SIG-M5 (cell line): Measurements from ENCODE around the gene VWF.

Experiments used
- DNase-seq: peaks from one replicate; lab custom pipeline; 2025; lab: John Stamatoyannopoulos, UW

Gene VWF

DNA sequence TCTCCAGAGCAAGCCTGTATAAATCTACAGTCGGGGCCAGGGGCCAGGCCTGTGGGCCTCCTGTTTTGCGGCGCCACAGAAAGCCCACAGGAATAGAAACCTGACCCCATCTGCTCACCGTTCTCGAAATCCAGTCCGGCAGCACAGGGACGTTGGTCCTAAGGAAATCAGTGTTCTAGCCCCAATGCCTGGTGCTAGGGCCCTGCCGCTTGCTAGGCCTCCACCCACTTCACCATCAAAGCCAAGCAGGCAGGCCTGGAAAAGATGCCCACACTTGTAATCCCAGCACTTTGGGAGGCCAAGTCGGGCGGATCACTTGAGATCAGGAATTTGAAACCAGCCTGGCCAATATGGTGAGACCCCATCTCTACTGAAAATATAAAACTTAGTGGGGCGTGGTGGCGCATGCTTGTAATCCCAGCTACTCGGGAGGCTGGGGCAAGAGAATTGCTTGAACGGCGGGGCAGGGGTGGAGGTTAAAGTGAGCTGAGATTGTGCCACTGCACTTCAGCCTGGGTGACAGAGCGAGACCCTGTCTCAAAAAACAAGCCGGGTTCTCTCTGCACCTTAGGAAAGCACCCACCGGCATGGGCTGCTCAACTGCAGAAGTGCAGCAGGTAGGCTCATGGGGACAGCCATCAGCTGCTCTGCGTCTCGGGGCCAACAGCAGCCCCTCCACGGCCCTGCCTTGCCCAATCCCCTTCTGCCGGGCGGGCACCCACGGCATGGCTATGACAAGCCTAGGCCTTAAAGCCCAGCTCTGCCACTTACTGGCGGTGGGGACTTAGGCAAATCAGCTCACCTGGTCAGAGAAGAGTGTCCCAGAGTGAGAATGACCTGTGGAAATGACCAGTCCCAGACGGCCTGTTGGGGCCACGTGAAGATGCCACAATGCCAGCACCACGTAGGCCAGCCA, 47.4 kb downstream of the VWF start:
- DNase-seq, result no peak

GRCh38 chr12:6076346-6076745, 48.1 kb downstream of the VWF start:
- no peak for DNase-seq

GRCh38 chr12:6074979-6075585, 49.4 kb downstream of the VWF start:
- DNase-seq, result no peak

DNA sequence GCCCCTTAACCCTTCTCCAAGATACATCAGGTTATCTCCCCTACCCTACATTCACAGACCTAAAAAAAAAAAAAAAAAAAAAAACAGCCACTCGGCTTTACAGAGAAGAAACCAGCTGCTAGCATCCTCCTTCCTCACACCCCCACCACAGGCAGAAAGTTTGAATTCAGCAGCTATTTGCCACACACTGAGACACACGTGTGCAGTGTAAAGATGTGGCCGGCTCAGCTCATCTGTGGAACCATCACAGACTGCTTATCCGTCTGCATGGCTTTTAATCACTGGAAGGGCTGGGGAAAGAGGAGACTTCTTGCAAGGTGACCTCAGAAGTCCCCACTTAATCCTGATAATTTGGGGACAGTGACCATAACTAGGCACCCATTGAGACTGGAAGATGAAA, 50.0 kb downstream of the VWF start:
- DNase-seq, result no peak

GRCh38 chr12:6073426-6073825, 51.0 kb downstream of the VWF start:
- no peak for DNase-seq

GRCh38 chr12:6072302-6072752, 52.1 kb downstream of the VWF start:
- DNase-seq, result no peak

DNA sequence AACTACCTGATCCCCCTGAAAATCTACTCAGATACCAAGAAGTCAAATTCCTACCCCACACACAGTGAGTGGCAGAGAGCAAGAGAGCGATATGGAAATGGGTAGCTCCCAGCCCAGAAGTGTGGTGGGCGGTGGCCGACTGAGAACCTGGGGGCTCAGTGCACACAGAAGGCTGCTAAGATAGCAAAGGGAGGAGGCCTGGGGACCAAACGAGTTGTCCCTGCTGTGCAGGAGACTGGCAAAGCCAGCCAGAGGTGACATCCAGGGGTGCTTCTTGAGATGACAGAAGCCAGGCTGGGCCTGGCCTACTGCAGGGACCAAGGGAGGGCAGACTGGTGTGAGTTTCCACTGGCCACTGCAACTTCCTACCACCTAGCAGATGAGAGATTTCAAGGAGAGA, 52.9 kb downstream of the VWF start:
- DNase-seq, result no peak

GRCh38 chr12:6070472-6071257, 53.8 kb downstream of the VWF start:
- DNase-seq, result no peak

DNA sequence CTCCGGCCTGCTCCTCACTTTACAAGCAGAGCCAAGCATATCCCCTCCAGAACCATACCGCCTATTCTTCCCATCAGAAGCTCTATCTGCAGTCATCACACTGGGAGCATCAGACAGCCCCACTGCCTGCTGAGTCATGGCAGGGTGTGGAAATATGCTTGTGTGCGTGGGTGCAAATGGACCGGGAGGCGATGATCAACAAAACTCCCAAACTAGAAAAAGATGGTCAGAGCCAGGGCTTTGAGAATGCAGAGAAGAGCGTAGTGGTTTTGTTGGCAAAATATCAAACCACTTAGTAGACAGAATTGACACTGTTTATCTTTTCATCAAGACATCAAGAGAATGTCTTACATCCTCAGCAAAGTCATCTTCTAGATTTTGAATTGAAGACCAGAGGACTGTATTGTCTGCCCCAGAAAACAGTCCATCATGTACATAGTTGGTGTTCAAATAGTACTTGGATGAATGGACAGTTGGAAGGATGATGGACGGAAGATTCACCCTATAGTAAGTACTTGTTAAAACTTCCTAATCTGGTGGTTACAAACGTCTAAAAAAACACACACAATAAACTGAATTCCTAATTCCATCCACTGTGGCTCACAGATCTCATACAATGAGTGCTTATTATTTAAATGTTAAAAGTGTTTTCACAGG, 54.9 kb downstream of the VWF start:
- no peak for DNase-seq

GRCh38 chr12:6068227-6068626, 56.2 kb downstream of the VWF start:
- DNase-seq, result no peak

DNA sequence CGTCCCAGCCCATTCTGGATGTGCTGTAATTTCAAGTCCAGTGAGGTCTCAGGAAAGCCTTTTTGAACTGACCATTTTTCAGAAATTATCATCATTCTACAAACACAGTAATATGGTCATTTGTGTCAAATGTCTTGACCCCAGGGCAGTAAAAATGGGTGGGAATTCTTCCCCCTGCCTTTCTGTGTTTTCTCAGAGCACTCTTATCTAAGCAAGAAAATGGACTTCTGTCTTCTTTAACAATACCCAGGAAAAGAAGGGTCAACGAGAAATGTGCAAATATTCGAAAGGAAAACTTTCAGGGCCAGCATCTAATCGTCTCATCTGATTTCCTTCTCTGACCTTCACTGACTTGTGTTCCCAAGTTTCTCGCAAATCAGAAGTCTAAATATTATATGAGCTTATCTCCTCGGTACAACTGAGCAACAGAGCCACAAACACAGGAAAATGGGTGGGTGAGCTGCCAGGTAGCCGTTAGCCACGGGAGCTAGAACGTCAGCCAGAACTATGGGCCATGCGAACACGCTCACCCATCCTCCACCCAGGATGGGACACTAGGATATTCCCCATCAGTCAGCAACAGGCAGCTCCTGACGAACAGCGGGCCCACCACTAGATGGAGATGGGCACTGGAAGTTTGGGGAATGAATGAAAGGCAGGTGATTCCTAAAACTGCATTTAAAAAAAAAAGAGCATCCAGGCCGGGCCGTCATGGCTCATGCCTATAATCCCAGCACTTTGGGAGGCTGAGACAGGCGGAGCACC, 57.1 kb downstream of the VWF start:
- no peak for DNase-seq

DNA sequence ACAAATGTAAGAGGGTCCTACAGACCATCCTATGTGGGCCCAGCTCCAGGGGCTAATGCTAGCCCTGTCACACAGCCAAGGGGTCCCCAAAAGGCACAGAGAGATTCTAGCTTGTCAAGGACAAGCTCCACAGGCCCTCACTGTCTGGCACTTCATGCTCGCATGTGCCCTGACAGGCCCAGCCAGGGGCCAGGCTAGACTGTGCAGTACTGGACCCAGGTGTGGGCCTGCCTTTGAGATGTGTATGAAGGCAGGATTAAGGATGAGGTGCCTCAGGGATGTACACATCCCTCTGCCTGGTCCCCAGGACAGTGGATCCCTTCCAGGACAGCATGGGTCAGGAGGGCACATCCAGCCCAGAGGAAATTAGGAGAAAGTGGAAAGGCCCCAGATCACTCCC, 57.8 kb downstream of the VWF start:
- no peak for DNase-seq

DNA sequence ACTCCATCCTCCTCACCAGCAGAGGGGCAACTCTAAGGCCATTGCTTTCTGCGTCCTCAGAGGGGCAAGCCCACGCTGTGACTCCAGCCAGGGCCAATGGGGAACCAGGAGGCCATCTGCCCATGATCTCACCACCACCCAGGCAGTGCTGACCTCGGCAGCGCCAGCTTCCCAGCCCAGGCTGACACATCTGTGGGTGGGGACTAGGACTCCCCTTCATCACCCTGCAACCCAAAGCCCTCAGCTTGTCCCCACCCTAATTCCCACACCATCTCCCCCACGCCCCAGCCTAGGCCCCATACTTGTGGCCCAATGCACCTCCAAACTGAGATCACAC, 58.6 kb downstream of the VWF start:
- DNase-seq, result no peak

- no peak for DNase-seq
These were observed 59.2 kb downstream of the VWF start for GRCh38 chr12:6065131-6065862.

GRCh38 chr12:6062757-6063735, 61.4 kb downstream of the VWF start:
- DNase-seq, result no peak

DNA sequence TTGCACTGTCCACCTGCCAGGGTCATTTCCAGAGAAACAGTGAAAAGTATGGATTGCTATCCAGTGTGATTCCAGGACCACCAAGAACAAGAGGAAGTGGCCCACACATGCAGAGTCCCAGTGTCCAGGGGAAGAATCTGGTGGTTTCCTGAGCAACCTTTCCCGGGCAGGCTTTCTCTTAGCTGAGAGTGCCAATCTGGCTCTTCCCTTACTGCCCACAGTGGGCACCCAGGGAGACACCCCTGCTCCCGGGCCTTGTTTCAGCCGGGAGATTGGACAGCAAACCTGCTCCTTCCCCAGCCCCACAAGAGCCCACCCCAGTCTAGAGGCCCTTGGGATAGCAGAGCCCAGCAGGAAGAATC, 62.1 kb downstream of the VWF start:
- DNase-seq, result no peak

DNA sequence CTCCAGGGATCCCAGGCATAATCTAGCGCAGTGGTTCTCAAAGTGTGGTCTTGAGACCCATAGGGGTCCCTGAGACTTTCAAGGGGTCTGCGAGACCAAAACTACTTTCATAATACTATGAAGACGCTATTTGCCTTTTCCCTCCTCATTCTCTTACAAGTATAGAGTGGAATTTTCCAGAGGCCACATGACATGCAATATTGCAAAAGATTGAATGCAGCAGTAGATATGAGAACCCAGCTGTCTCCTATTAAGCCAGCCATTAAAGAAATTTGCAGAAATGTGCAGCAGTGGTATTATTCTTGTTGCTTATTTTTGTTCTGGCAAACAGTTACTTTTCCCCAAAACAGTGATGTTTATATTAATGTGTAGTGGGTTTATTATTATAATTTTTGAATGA, 62.8 kb downstream of the VWF start:
- no peak for DNase-seq

DNA sequence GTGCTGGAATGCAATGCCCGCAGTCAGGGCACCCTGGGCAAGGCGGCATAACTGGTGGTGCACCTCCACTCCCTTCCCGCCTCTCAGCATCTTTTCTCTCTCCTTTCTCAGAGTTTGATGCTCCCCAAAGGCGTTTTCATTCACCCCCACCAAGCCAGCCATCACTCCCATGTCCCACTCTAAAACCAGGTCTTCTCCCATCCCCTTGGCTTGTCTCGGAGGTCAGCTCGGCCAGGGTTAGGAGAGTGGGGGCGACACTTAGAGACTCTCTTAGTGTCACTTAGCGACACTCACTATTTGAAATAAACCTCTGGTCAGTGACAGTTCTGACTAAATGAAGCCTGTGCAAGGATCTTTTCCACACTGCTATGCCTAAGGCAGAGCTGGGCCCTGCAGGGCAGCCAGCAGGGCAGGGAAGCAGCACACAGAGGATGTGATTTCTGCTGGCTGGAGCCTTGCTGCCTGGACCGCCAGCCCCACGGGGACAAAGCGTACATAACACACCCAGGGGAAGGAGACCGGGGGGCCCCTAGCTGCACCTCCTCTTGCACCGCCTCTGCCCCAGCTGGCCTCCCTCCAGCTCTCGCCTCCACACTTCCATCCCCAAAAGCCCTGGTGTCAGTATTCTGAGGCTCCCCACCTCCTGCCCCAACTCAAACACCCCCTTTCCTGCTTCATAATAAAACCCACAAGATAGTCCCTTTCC, 64.5 kb downstream of the VWF start:
- no peak for DNase-seq

DNA sequence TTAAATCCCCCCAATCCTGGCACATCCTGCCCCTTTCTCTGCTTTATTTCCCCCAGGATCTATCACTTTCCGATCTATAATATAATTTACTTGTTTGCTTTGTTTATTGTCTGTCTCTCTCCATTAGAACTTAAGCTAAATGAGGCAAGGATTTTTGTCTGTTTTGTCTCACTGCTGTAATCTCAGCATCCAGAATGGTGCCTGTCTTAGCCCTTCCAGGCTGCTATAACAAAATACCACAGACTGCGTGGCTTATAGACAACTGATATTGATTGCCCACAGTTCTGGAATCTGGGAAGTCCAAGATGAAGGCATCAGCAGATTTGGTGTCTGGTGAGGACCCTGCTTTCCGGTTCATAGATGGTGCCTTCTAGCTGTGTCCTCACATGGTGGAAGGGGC, 65.2 kb downstream of the VWF start:
- no peak for DNase-seq
